ENCODE results near the gene XXYLT1. TPM values are rescaled to one million over a fixed set of nuclear protein-coding genes. Genes with fewer than 3 reads are reported as not detected.

The XXYLT1 gene
- total and polyA plus RNA-seq, 9 of the 15 experiments (the other 6 are each of a cell fraction or from before 2014, with no cell fraction given) = 1.9 to 18.9 (median 15.0) TPM

- in situ Hi-C loops (cut with MboI) = no loop called here
- FAIRE-seq (peak; percentile 23), DNase-seq (ENCODE audit: extremely low read depth in 1 of 4, low spot score in 3 of 4) (peak in 2 of 4 experiments; percentile 57 to 70), ATAC-seq (peak; percentile 17)
- Histone ChIP-seq H3K36me3 (ENCODE audit: control insufficient read depth, insufficient read depth, low read length) (peaks cover 4% of the 10 kb centered on the region; the same call in 1 of the 3 replicates), H4K20me1 (replicated peaks; ENCODE audit: control insufficient read depth, insufficient read depth, low read length) (no peaks in the 10 kb centered on the region), H3K9me3 (replicated peaks; ENCODE audit: control insufficient read depth, insufficient read depth, low read depth, low read length) (no peaks in the 10 kb centered on the region), H3K27me3 (ENCODE audit: control insufficient read depth in 2 of 2, insufficient read depth in 2 of 2, low read length in 2 of 2) (no peaks in the 10 kb centered on the region), H2AFZ (ENCODE audit: low read depth, low read length) (peak overlapping the region; percentile 85), H3K4me1 (replicated peaks in 1 of 2; ENCODE audit: control insufficient read depth in 2 of 2, insufficient read depth in 2 of 2, low read length in 2 of 2) (peaks cover 39 to 55% of the 10 kb centered on the region in 2 experiments), H3K27ac (ENCODE audit: extremely low read depth, low read depth, low read length) (peak overlapping the region; percentile 84), H3K4me3 (no peak overlapping the region), H3K9ac (ENCODE audit: insufficient read depth in 1 of 2, low read depth in 2 of 2, low read length in 2 of 2) (peak overlapping the region; percentile 57 to 75; a peak in 3 of 4 replicates), H3K9me1 (ENCODE audit: control insufficient read depth, insufficient read depth, low read length) (no peaks in the 10 kb centered on the region), H3K79me2 (ENCODE audit: control insufficient read depth, insufficient read depth, low read length) (peaks cover 7% of the 10 kb centered on the region), H3K4me2 (ENCODE audit: insufficient read depth, low read length) (peak overlapping the region; percentile 54)
- no TSS peak for BruUV-seq (replicated peaks)
- ChIA-PET CTCF (ENCODE audit: low intra/inter-chr PET ratio) (no interaction called here), POLR2A (interaction anchor here (0.6 to 2.4 kb wide), 4 partner anchors 7 to 1937 kb away, joined by 3 to 7 read pairs (median 4); no protein-coding TSS in a partner anchor)
- WGBS (ENCODE audit: insufficient coverage, low coverage, missing lambda C conversion rate) = 38% methylated on average over 15 of the region's 16 CpGs
- intact Hi-C loops (cut with micrococcal nuclease) = loop anchor here (5.0 kb wide), 1 partner anchor 38 kb away; no protein-coding TSS in a partner anchor
- TF ChIP-seq ZNF239 (CRISPR knock-in tag; IDR thresholded peaks at IDR 0.05) = 0 out of 2 replicates have a peak, but pooled peaks have one; percentile 11
- TF ChIP-seq TCF7L2 (IDR thresholded peaks at IDR 0.05; ENCODE audit: low read depth, low read length) = no peak
- TF ChIP-seq CBFA2T3 (IDR thresholded peaks at IDR 0.05) = peak; percentile 42; the same call in 1 of the 2 replicates
- no peak for TF ChIP-seq ID3 (CRISPR knock-in tag; IDR thresholded peaks at IDR 0.05)
- TF ChIP-seq ID3 (tag; IDR thresholded peaks at IDR 0.05) = peak; percentile 68
- no peak for TF ChIP-seq ZNF263 (CRISPR knock-in tag; IDR thresholded peaks at IDR 0.05; ENCODE audit: borderline replicate concordance)
- no peak for TF ChIP-seq IRF1 (CRISPR knock-in tag; IDR thresholded peaks at IDR 0.05; ENCODE audit: borderline replicate concordance)
- TF ChIP-seq ZKSCAN8 (CRISPR knock-in tag; IDR thresholded peaks at IDR 0.05) = peak; percentile 1; the same call in 1 of the 2 replicates
- 0 out of 2 replicates have a peak, but pooled peaks have one; percentile 67 for TF ChIP-seq MBD1 (CRISPR knock-in tag; IDR thresholded peaks at IDR 0.05)
- no peak for TF ChIP-seq PRMT5 (CRISPR knock-in tag; IDR thresholded peaks at IDR 0.05)
- TF ChIP-seq LCOR (CRISPR knock-in tag; IDR thresholded peaks at IDR 0.05) = 0 out of 2 replicates have a peak, but pooled peaks have one; percentile 29
- TF ChIP-seq NUFIP1 (IDR thresholded peaks at IDR 0.05; ENCODE audit: partially characterized antibody) = no peak
- TF ChIP-seq NFIC (IDR thresholded peaks at IDR 0.05) = peak; percentile 66
- peak in 1 of 3 experiments; percentile 65; a peak in 1 of 6 replicates for TF ChIP-seq ZBTB11 (CRISPR knock-in tag; IDR thresholded peaks at IDR 0.05)
- no peak for TF ChIP-seq ZNF212 (CRISPR knock-in tag; IDR thresholded peaks at IDR 0.05)
Measured at GRCh38 chr3:195154793-195155535, 116.0 kb downstream of the XXYLT1 start.

All from K562 (cell line).